ENCODE data around the gene TAF4B.
"Not testable (repeated sequence)": the region's sequence is repeated elsewhere in the genome, so short reads cannot be mapped to it uniquely, and the experiment has no call there.

TAF4B gene

GRCh38 chr18:26312199-26312598, 86.0 kb downstream of the TAF4B start:
- no peak for DNase-seq

- no peak for DNase-seq
These were observed 91.2 kb downstream of the TAF4B start for GRCh38 chr18:26317398-26317797.

GRCh38 chr18:26320686-26321085, 94.4 kb downstream of the TAF4B start:
- DNase-seq, result no peak

GRCh38 chr18:26322890-26323653, 96.8 kb downstream of the TAF4B start:
- no peak for DNase-seq

- DNase-seq, result no peak
These were observed 99.5 kb downstream of the TAF4B start for GRCh38 chr18:26325771-26326170.

GRCh38 chr18:26327062-26327461, 100.8 kb downstream of the TAF4B start:
- no peak for DNase-seq

- no peak for DNase-seq
These were observed 106.7 kb downstream of the TAF4B start for GRCh38 chr18:26332991-26333390.

GRCh38 chr18:26335156-26335555, 108.9 kb downstream of the TAF4B start:
- no peak for DNase-seq

- no peak for DNase-seq
These were observed 109.6 kb downstream of the TAF4B start for GRCh38 chr18:26335571-26336487.

GRCh38 chr18:26336572-26336971, 110.3 kb downstream of the TAF4B start:
- no peak for DNase-seq

- DNase-seq, result no peak
These were observed 116.4 kb downstream of the TAF4B start for GRCh38 chr18:26342646-26343045.

GRCh38 chr18:26350961-26351360, 124.7 kb downstream of the TAF4B start:
- no peak for DNase-seq

GRCh38 chr18:26356045-26356785, 130.0 kb downstream of the TAF4B start:
- no peak for DNase-seq

- no peak for DNase-seq
These were observed 131.7 kb downstream of the TAF4B start for GRCh38 chr18:26357960-26358359.

- DNase-seq, result no peak
These were observed 135.8 kb downstream of the TAF4B start for GRCh38 chr18:26362021-26362420.

- no peak for DNase-seq
These were observed 141.2 kb downstream of the TAF4B start for GRCh38 chr18:26367425-26367824.

- DNase-seq, result no peak
These were observed 143.8 kb downstream of the TAF4B start for GRCh38 chr18:26370037-26370436.

- no peak for DNase-seq
These were observed 149.9 kb downstream of the TAF4B start for GRCh38 chr18:26376105-26376504.

GRCh38 chr18:26378701-26379100, 152.5 kb downstream of the TAF4B start:
- DNase-seq, result no peak

- DNase-seq, result not testable (repeated sequence)
These were observed 155.3 kb downstream of the TAF4B start for GRCh38 chr18:26381555-26381954.

GRCh38 chr18:26383454-26384270, 157.4 kb downstream of the TAF4B start:
- DNase-seq, result peak; percentile 27

GRCh38 chr18:26386002-26386401, 159.8 kb downstream of the TAF4B start:
- DNase-seq, result no peak

All from NCI-H2081 treated with DMSO at 0.1 percent for 48 hours (cell line).